HG02938 (cell line): ENCODE data around the gene FBLN1.
"Not testable (repeated sequence)": the region's sequence is repeated elsewhere in the genome, so short reads cannot be mapped to it uniquely, and the experiment has no call there.

Experiments
- ATAC-seq: cut with Tn5 transposase; IDR thresholded peaks from one replicate; pipeline ENCODE4 v1.9.1; 2021; ENCODE audit warnings: mild to moderate bottlenecking, moderate library complexity; ENCODE audit not compliant: unreplicated experiment

The FBLN1 gene

GRCh38 chr22:45544588-45545170 is 42.0 kb downstream of the FBLN1 start:
- ATAC-seq = no peak

GRCh38 chr22:45546333-45547015 is 43.8 kb downstream of the FBLN1 start:
- no peak for ATAC-seq

DNA sequence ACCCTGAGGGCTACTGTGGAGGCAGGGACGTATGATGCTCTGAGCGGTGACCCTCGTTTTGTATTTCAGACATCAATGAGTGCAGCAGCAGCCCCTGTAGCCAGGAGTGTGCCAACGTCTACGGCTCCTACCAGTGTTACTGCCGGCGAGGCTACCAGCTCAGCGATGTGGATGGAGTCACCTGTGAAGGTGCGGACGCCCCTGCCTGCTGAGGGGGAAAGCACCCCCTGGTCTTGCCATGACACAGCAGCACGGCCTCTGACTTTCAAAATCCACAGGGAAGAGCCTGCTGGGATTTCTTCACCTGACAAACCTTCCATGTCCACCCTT is 44.3 kb downstream of the FBLN1 start:
- no peak for ATAC-seq

DNA sequence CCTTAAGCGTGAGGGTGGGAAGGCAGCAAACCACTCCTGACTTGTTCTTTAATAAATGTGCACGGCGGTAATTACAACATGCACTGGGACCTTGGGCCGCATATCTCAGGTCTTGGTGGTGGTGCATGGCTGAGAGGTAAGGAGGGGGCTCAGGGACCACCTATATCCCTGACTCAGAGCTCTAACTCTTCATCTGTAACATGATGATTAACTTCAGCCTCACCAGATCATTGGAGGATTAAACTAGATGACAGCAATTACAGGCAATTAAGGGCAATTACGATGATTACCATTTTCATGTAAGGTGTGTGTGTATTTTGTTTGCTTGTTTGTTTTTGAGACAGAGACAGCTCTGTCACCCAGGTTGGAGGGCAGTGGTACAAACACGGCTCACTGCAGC is 45.0 kb downstream of the FBLN1 start:
- no peak for ATAC-seq

- ATAC-seq = no peak
Observed at GRCh38 chr22:45548247-45548840, 45.7 kb downstream of the FBLN1 start.

DNA sequence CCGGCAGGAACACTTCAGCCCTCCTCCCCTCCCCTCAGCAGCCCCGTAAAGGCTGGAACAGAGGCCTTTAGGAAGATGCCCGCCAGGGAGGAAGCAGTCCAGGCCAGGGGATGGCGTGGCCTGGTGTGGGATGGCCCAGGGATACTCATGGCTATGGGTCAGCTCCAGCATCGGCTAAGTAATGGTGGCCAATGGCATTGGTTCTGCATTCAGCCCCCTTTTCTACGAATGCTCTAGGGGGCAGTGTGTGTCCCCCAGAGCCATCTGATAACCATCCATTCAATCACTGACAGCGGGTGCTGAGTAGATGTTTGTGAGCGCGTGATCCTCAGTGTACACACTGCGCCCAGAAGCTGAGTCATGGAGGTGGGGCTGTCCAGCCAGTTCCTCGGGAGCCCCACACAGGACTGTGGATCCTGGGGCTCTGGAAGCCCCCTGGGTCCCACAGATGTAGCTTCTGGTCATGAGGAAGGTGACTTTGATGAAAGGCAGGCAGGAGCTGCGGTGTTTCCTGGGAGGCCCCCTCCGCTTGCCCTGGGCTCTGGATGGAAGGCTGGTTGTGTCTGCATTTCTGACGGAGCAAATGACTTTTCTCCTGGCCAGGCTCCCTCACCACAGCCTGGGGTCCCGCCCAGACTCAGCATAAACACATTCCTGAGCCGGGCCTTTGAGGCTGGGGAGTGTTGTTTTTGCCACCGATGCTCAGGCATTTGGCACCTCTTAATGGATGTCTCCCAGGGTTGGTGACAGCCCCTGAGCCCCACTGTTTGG is 46.5 kb downstream of the FBLN1 start:
- ATAC-seq = no peak

GRCh38 chr22:45549762-45550378 is 47.2 kb downstream of the FBLN1 start:
- no peak for ATAC-seq

DNA sequence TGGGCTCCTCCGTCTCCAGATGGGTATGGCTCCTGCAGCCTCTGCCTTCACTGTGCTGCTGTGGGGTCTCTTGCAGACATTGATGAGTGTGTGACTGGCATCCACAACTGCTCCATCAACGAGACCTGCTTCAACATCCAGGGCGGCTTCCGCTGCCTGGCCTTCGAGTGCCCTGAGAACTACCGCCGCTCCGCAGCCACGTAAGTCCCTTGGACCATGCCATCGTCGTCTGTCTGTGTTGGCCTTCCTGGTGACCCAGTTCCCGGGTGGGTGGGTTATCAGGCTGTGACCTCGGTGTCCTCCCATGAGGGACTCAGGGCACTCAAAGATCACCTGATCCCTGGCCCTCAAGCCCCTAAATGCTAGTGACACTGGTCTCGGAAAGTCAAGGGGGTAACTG is 47.7 kb downstream of the FBLN1 start:
- no peak for ATAC-seq

DNA sequence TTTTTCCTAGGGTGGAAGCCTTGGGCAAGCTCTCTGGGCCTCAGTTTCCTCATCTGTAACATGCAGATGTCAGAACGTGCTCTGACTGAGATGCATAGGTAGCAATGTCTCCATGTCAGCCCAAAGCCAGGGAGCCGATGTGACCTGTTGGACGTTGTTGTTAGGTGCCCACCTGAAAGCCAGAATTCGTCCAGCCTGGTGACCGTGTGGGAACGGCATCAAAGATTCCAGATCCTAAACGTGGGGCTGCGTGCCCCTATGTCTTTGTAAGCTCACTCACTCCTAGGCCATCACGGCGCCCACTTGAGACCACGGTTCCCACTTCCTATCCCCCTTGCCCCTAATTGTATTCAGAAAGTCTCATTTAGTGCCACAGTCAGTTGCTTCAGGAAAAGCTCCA is 48.2 kb downstream of the FBLN1 start:
- ATAC-seq = no peak

- no peak for ATAC-seq
Observed at GRCh38 chr22:45551310-45552016, 48.8 kb downstream of the FBLN1 start.

DNA sequence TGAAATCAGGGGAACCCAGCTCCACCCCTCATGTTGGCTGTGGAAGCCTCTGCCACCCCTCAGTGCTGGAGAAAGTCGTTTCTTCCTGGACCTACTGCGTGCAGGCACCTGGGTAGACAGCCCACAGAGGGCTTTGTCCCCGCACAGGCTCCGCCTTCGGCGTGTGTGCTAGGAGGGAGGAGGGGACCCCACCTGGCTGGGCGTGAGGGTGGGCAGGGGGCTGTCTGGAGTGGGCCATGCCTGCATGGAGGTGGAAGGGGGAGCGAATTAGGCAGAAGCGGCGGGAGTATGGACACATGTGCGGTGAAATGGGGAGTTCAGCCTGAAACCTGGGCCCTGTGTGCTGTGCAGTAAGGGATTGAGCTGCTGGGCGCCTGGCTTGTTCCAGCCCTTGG is 49.3 kb downstream of the FBLN1 start:
- ATAC-seq = no peak

DNA sequence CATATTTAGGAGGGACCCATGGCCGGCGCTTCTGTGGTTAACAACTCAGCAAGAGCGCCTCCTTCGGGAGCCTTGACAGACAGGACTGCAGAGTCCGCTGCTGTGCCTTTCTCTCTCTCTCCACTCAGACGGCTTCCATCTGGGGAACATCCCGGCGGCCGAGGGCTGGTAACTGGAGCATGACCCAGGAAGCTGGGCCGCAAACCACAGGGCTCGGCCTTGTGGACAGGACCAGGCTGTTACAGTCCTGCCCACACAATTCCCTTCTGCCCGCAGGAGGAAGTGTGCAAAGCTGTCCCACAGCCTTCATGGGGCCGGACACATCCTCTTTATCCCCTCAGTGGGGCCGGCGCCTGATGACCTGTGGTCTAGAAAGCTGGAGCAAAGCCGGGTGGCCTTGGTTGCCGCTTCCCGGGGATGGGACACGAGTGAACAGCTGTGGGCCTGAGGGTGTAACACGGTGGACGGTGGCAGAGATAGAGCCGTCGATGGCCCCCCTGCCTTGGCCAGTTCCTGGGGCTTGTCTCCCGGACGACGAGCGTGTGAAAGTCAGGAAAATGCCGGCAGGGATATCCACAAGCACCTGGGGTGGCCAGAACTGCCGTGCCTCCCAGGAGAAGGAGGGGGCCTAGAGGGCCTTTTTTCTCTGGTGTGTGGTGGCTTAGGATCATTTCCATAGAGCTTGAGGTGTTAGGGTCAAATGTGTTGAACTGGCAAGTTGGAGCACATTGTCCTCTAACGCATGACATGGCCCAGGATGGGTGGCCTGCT is 50.1 kb downstream of the FBLN1 start:
- ATAC-seq = no peak

DNA sequence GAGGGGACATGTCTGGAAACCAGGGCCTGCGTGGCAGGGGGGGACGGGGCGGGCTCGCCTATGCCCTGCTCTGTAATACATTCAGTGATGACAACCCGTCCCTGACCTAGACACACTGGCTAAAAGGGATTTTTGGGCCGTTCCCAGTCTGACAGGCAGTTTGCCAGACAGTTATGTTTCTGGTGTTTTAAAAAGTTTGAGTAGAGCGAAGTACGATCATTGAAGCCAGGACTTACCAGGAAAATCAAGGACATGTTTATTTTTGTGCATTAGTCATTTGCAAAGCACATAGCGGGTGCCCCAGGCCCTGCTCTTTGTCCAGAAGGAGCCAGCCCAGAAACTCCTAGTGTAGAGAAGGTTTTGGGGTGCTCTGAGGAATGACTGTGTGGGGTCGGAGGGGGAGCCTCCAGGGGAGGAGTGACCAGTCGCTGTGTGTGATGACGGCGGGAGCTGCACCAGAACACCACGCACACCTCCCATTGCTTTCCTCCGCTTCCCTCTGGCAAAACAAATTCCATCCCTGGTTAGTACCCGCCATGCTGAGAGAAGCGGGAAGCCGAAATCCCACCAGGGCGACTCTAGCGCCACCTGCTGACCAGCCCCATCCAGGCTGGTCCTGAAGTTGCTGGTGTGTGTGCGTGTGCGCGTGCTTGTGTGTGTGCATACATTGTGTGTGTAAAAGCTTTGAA is 50.8 kb downstream of the FBLN1 start:
- ATAC-seq = no peak

DNA sequence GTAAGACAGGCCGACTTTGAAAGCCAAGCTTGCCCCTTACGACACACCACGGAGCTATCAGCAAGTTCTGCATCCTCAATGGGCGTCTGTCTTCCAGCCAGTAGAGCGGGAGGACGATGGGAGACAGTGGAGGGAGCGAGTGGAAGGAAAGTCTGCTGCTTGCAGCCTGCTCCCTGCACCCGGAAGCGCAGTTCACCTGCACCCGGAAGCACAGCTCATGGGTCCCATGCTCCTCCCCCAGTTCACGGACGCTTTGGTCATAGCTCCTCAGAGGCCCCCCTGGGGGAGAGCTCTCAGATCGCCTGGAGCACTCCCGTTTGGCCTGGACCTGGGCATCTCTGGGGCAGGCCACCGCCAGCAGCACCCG is 51.3 kb downstream of the FBLN1 start:
- ATAC-seq = no peak

DNA sequence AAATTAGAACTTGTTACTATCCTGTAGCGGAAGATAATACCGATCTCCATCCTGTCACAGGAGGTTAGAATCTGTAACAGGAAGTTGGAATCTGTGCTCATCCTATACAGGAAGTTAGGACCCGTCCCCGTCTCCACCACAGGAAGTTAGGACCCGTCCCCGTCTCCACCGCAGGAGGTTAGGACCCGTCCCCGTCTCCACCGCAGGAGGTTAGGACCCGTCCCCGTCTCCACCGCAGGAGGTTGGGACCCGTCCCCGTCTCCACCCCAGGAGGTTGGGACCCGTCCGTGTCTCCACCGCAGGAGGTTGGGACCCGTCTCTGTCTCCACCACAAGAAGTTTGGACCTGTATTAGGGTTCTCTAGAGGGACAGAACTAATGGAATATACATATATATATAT is 52.2 kb downstream of the FBLN1 start:
- ATAC-seq = no peak

DNA sequence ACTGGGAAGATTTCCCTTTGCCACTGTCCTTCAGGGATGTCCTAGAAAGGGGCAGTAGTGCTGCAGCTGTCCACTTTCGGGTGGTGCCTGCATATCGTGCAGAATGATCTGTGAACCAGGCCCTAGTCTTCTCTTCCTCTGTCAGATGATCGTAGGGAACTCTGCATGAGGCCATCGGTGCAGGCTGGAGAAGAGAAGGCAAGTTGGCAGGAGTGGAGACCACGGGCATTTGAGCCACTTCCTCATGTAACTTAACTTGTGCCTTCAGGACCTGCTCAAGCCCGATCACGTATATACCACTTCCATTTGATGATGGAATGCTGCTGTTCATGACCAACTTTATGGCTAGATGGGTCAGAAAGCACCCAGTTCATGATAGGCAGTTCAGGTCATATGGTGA is 55.2 kb downstream of the FBLN1 start:
- ATAC-seq = not testable (repeated sequence)

- not testable (repeated sequence) for ATAC-seq
Observed at GRCh38 chr22:45560092-45560491, 57.4 kb downstream of the FBLN1 start.

GRCh38 chr22:45560761-45561160 is 58.1 kb downstream of the FBLN1 start:
- ATAC-seq = not testable (repeated sequence)

- ATAC-seq = no peak
Observed at GRCh38 chr22:45562102-45562501, 59.4 kb downstream of the FBLN1 start.
